Tibial artery (tissue), 4 donors: ENCODE measurements around the gene HGFAC.
A peak's percentile ranks its signal among the peaks of the same experiment; 100 is the strongest.

Experiments
- DNase-seq, 2 donors: peaks; one replicate each; pipeline ENCODE4 v3.0.0-alpha.2; 2019
- H3K27ac ChIP-seq, 2 donors: fragments of 200-600 bp; sonication (generic) in 1 of 2; 1 replicate in 1 of 2; 2 replicates in 1 of 2; pipeline ENCODE4 v1.5.1; 2018 to 2019; ENCODE audit warnings: mild to moderate bottlenecking in 1 of 2
- H3K27me3 ChIP-seq, 2 donors: fragments of 200-600 bp; sonication (generic) in 1 of 2; one replicate each; pipeline versions ENCODE4 v1.5.1 to v1.6.0; 2016 to 2019
- H3K36me3 ChIP-seq, 3 donors: fragments of 200-600 bp; sonication (generic) in 2 of 3; one replicate each; pipeline ENCODE4 v1.5.1; 2016 to 2019; ENCODE audit warnings: mild to moderate bottlenecking in 2 of 3
- H3K4me1 ChIP-seq, 4 donors: fragments of 200-600 bp; sonication (generic) in 2 of 4; 1 replicate in 3 of 4; 2 replicates in 1 of 4; pipeline ENCODE4 v1.5.1; 2016 to 2019
- H3K4me3 ChIP-seq, 2 donors: fragments of 200-600 bp; sonication (generic) in 1 of 2; 1 replicate in 1 of 2; 2 replicates in 1 of 2; pipeline ENCODE4 v1.5.1; 2018 to 2019; ENCODE audit warnings: mild to moderate bottlenecking in 2 of 2
- H3K9me3 ChIP-seq, 3 donors: fragments of 200-600 bp; sonication (generic) in 1 of 3; one replicate each; pipeline ENCODE4 v1.5.1; 2016 to 2019
- CTCF ChIP-seq, 2 experiments: fragments of 200-600 bp in 1 of 2; fragments of 450-650 bp in 1 of 2; IDR thresholded peaks; one replicate each; pipeline ENCODE4 v1.5.1; 2017 to 2019; ENCODE audit warnings: antibody characterized with exemption in 2 of 2, mild to moderate bottlenecking in 1 of 2, moderate library complexity in 1 of 2
- intact Hi-C: fragments of 100-400 bp; cut with DNase I; formaldehyde crosslinking; loops from one replicate; pipeline ENCODE4 v1.15.0; 2023; ENCODE audit warnings: low total_unique reads

Gene HGFAC

GRCh38 chr4:3477750-3478430 is 36.1 kb downstream of the HGFAC start:
- no peak overlapping the region for H3K27ac ChIP-seq
- TF ChIP-seq CTCF (IDR thresholded peaks at IDR 0.05) = no peak
- no peaks in the 10 kb centered on the region for H3K9me3 ChIP-seq
- H3K4me3 ChIP-seq = no peak overlapping the region
- no peaks in the 10 kb centered on the region for H3K36me3 ChIP-seq
- peaks cover 0 to 21% (median 5%) of the 10 kb centered on the region in 4 donors for H3K4me1 ChIP-seq
- intact Hi-C loops = no loop called here
- no peak for DNase-seq
- peaks cover 0 to 5% of the 10 kb centered on the region in 2 donors for H3K27me3 ChIP-seq

GRCh38 chr4:3478446-3479357 is 36.9 kb downstream of the HGFAC start:
- intact Hi-C loops = no loop called here
- no peaks in the 10 kb centered on the region for H3K9me3 ChIP-seq
- H3K4me3 ChIP-seq = no peak overlapping the region
- H3K4me1 ChIP-seq = peaks cover 0 to 28% (median 10%) of the 10 kb centered on the region in 4 donors
- H3K36me3 ChIP-seq = no peaks in the 10 kb centered on the region
- TF ChIP-seq CTCF (IDR thresholded peaks at IDR 0.05) = no peak
- H3K27me3 ChIP-seq = peaks cover 0 to 4% of the 10 kb centered on the region in 2 donors
- no peak overlapping the region for H3K27ac ChIP-seq
- DNase-seq = no peak

- Histone ChIP-seq H3K27me3 (no peaks in the 10 kb centered on the region), H3K4me3 (no peak overlapping the region), H3K4me1 (peaks cover 0 to 36% (median 19%) of the 10 kb centered on the region in 4 donors), H3K9me3 (no peaks in the 10 kb centered on the region), H3K36me3 (no peaks in the 10 kb centered on the region), H3K27ac (peak overlapping the region in 1 of 2 donors; percentile 87)
- intact Hi-C loops = loop anchor here (5.0 kb wide), 1 partner anchor 72 kb away; no protein-coding TSS in a partner anchor
- no peak for TF ChIP-seq CTCF (IDR thresholded peaks at IDR 0.05)
- no peak for DNase-seq
These were observed 37.8 kb downstream of the HGFAC start for GRCh38 chr4:3479358-3480101.

- H3K36me3 ChIP-seq = no peaks in the 10 kb centered on the region
- H3K27me3 ChIP-seq = no peaks in the 10 kb centered on the region
- H3K9me3 ChIP-seq = no peaks in the 10 kb centered on the region
- peak; percentile 56 to 89 for DNase-seq
- peak overlapping the region in 1 of 2 donors; percentile 87 for H3K27ac ChIP-seq
- intact Hi-C loops = loop anchor here (5.0 kb wide), 1 partner anchor 73 kb away; no protein-coding TSS in a partner anchor
- no peak overlapping the region for H3K4me3 ChIP-seq
- peaks cover 0 to 47% (median 27%) of the 10 kb centered on the region in 4 donors for H3K4me1 ChIP-seq
- peak; percentile 93 to 99 for TF ChIP-seq CTCF (IDR thresholded peaks at IDR 0.05)
These were observed 38.9 kb downstream of the HGFAC start for GRCh38 chr4:3480528-3481112.

- H3K9me3 ChIP-seq = no peaks in the 10 kb centered on the region
- peaks cover 0 to 3% of the 10 kb centered on the region in 2 donors for H3K27me3 ChIP-seq
- no peak overlapping the region for H3K4me3 ChIP-seq
- TF ChIP-seq CTCF (IDR thresholded peaks at IDR 0.05) = no peak
- no peak for DNase-seq
- no peaks in the 10 kb centered on the region for H3K36me3 ChIP-seq
- peak overlapping the region; percentile 13 to 87 for H3K27ac ChIP-seq
- intact Hi-C loops = loop anchor here (5.0 kb wide), 1 partner anchor 74 kb away; no protein-coding TSS in a partner anchor
- peaks cover 0 to 49% (median 29%) of the 10 kb centered on the region in 4 donors for H3K4me1 ChIP-seq
These were observed 39.4 kb downstream of the HGFAC start for GRCh38 chr4:3481113-3481531.
